ENCODE measurements around the gene RASA2. TPM values are rescaled to one million over a fixed set of nuclear protein-coding genes. Genes with fewer than 3 reads are reported as not detected.

The RASA2 gene
- total and polyA plus RNA-seq, 10 of the 15 experiments (the other 5 are each of a cell fraction or from before 2014, with no cell fraction given): 1.9 to 9.4 (median 7.2) TPM

- no TSS peak for BruUV-seq (replicated peaks)
- Histone ChIP-seq H2AFZ (ENCODE audit: control insufficient read depth, low read depth, low read length) (peak overlapping the region; percentile 82), H3K27me3 (replicated peaks in 1 of 2; ENCODE audit: control insufficient read depth in 2 of 2, insufficient read depth in 2 of 2, low read length in 1 of 2) (no peaks in the 10 kb centered on the region), H3K36me3 (ENCODE audit: control insufficient read depth in 2 of 2, insufficient read depth in 2 of 2, low read length in 1 of 2) (no peaks in the 10 kb centered on the region), H3K4me3 (peak overlapping the region; percentile 82), H3K4me1 (ENCODE audit: control insufficient read depth, insufficient read depth, low read length) (peaks cover 12% of the 10 kb centered on the region), H3K79me2 (ENCODE audit: control insufficient read depth, insufficient read depth, low read length) (peaks cover 10% of the 10 kb centered on the region), H3K27ac (ENCODE audit: control insufficient read depth, insufficient read depth) (peak overlapping the region; percentile 29), H3K9ac (ENCODE audit: control insufficient read depth, insufficient read depth, low read length) (peak overlapping the region; percentile 68), H4K20me1 (ENCODE audit: control insufficient read depth, insufficient read depth) (no peaks in the 10 kb centered on the region), H3K4me2 (ENCODE audit: control insufficient read depth, insufficient read depth) (peak overlapping the region; percentile 36), H3K9me3 (replicated peaks; ENCODE audit: control insufficient read depth, insufficient read depth, low read length) (no peaks in the 10 kb centered on the region)
- DNase-seq (ENCODE audit: low read depth, low spot score): peak; percentile 65
- ChIA-PET SMC1A (ENCODE audit: uncharacterized antibody, unreplicated experiment) (interaction anchor here (0.9 to 1.5 kb wide), 5 partner anchors 10 to 176 kb away, joined by 3 read pairs; no protein-coding TSS in a partner anchor), RAD21 (ENCODE audit: unreplicated experiment) (interaction anchor here (0.7 to 1.3 kb wide), 5 partner anchors 28 to 176 kb away, joined by 3 to 4 read pairs (median 3); no protein-coding TSS in a partner anchor), POLR2A (interaction anchor here (1.3 kb wide), 1 partner anchor 15 kb away, joined by 4 read pairs; no protein-coding TSS in a partner anchor), CTCF (interaction anchor here (1.0 to 1.3 kb wide), 3 partner anchors 31 to 183 kb away, joined by 3 read pairs; no protein-coding TSS in a partner anchor)
- in situ Hi-C loops (cut with MboI): no loop called here
- no peak for FAIRE-seq
- WGBS (ENCODE audit: insufficient coverage, insufficient replicate concordance, low lambda C conversion rate, missing lambda C conversion rate): 1% methylated on average over 43 of the region's 55 CpGs
- intact Hi-C loops (cut with micrococcal nuclease; ENCODE audit: unreplicated experiment): no loop called here
- peak; percentile 89 for ATAC-seq
- TF ChIP-seq PAX5 (IDR thresholded peaks at IDR 0.05; ENCODE audit: borderline replicate concordance, low read depth, low read length) (peak; percentile 35; the same call in 1 of the 2 replicates), EGR1 (IDR thresholded peaks at IDR 0.05; ENCODE audit: borderline replicate concordance in 1 of 2, low read depth in 2 of 2, low read length in 2 of 2) (peak in 1 of 2 experiments; percentile 90; a peak in 2 of 3 replicates), BRCA1 (IDR thresholded peaks at IDR 0.05; ENCODE audit: low read depth, low read length) (no peak), JUND (IDR thresholded peaks at IDR 0.05; ENCODE audit: low read depth, low read length) (no peak), MTA2 (IDR thresholded peaks at IDR 0.05; ENCODE audit: low read depth) (0 out of 2 replicates have a peak, but pooled peaks have one; percentile 23), ZNF384 (IDR thresholded peaks at IDR 0.05; ENCODE audit: borderline replicate concordance, low read depth, low read length) (no peak), TCF3 (IDR thresholded peaks at IDR 0.05; ENCODE audit: borderline replicate concordance, insufficient read depth, low read depth, low read length) (peak; percentile 70; the same call in 1 of the 2 replicates), ZBED1 (IDR thresholded peaks at IDR 0.05; ENCODE audit: borderline replicate concordance) (0 out of 2 replicates have a peak, but pooled peaks have one; percentile 16), PAX8 (IDR thresholded peaks at IDR 0.05) (no peak), NBN (IDR thresholded peaks at IDR 0.05) (0 out of 2 replicates have a peak, but pooled peaks have one; percentile 31), REST (IDR thresholded peaks at IDR 0.05; ENCODE audit: low read depth, low read length) (0 out of 2 replicates have a peak, but pooled peaks have one; percentile 2), TCF12 (IDR thresholded peaks at IDR 0.05; ENCODE audit: low read depth, low read length) (peak; percentile 69), IKZF1 (conservative IDR thresholded peaks at IDR 0.05) (peak; percentile 79), IRF4 (IDR thresholded peaks at IDR 0.05; ENCODE audit: low read depth, low read length) (0 out of 2 replicates have a peak, but pooled peaks have one; percentile 37), BCL11A (IDR thresholded peaks at IDR 0.05; ENCODE audit: low read depth, low read length) (0 out of 2 replicates have a peak, but pooled peaks have one; percentile 5), SMC3 (IDR thresholded peaks at IDR 0.05; ENCODE audit: borderline replicate concordance, low read length) (no peak), GABPA (IDR thresholded peaks at IDR 0.05; ENCODE audit: low read depth) (peak; percentile 47; the same call in 1 of the 2 replicates), POU2F2 (IDR thresholded peaks at IDR 0.05; ENCODE audit: borderline replicate concordance, low read depth, low read length) (peak; percentile 47; the same call in 1 of the 3 replicates), CHD1 (IDR thresholded peaks at IDR 0.05; ENCODE audit: low read depth, low read length) (0 out of 2 replicates have a peak, but pooled peaks have one; percentile 49)
These were observed 860 bp downstream of the RASA2 start for GRCh38 chr3:141487521-141488252.

Measured in GM12878 (cell line).